CD4-positive, alpha-beta T cell treated with Interferon gamma for 1 hour (primary cell): ENCODE measurements around the gene PI16.

Source experiments
- DNase-seq: peaks from one replicate; pipeline ENCODE4 v3.0.0-alpha.2; 2020

PI16 gene, protein sequence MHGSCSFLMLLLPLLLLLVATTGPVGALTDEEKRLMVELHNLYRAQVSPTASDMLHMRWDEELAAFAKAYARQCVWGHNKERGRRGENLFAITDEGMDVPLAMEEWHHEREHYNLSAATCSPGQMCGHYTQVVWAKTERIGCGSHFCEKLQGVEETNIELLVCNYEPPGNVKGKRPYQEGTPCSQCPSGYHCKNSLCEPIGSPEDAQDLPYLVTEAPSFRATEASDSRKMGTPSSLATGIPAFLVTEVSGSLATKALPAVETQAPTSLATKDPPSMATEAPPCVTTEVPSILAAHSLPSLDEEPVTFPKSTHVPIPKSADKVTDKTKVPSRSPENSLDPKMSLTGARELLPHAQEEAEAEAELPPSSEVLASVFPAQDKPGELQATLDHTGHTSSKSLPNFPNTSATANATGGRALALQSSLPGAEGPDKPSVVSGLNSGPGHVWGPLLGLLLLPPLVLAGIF

DNA sequence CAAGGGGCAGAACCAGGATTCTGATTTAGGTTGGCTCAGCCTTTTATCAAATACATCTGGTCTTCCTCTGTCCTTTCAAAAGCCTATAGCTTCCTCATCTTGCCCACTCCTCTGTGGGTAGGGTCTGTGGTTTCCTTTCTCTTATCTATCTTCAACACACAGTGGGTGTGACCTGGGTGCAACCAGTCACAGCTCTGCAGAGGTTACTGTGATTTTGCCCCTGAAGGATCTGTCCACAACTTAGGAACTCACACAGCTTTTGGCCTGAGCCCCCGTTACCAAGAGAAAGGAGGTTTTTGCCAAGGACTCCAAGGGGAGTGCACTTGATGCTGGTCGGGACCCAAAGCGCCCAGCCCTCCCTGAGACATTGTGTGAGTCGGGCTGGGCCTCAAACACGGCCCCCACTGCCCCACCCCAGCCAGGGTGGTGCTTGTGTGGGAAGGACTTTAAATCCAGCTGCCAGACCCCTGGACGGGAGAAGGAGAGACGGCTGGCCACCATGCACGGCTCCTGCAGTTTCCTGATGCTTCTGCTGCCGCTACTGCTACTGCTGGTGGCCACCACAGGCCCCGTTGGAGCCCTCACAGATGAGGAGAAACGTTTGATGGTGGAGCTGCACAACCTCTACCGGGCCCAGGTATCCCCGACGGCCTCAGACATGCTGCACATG is at the start of gene PI16:
PI16 (plus strand) TSS at position 477 of the 670 bp plus-strand sequence; CDS start at position 500, 23 bp downstream.
- no peak for DNase-seq

DNA sequence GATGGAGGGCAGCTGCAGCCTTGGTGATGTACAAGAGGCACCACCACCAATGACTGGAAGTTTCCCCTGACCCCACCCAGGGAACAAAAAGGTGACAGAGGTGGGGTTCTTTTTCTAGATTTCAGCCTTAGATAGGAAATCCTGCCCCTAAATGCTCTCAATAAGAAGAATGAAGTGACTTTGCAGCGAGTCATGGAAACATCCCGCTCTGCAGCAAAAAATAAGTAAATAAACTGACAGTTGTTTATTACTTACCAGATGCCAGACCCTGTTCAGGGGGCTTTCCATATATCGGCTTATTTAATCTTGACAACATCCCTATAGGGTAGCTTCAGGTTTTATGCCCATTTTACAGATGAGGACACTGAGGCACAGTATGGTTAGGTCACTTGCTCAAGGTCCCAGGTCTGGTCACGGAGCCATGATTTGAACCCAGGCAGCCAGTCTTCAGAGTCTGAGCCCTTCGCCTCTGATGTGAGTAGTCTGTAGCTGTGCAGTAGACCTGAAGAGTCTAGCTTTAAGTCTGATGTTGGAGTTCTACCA is 49.6 kb upstream of the PI16 start:
- DNase-seq: no peak

DNA sequence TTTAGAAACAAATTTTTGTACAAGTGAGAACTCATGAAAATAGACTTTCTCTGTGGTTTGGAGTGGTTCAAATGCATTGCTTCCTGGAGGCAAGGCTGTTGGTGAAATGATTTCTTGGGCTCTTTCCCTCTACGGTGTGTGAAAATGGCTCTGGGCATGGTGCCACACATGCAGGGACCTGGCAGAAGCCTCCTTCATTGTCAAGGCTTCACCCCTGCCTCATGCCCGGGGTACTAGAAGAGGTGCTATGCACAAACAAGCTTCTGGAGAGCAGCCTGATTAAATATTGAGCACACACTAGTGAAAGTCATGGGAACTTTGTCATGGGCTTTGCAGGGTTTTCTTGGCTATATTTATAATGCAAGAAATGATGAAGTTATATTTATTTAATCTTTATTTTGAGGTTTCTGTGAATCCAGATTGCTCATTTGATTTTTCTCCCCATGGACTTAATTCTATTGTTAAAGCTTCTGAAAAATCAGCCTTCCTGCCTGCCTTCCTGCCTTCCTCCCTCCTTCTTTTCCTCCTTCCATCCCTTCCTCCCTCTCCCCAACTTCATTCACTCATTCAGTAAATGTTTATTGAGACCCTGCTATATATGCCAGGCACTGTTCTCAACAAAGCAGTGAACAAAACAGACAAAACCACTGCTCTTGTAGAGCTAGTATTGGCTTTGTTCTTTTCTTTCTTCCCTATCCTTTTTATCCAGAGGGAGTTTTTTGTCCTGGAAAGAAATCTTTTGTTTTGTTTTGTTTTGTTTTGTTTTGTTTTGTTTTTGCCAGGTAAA is 47.8 kb upstream of the PI16 start:
- no peak for DNase-seq

DNA sequence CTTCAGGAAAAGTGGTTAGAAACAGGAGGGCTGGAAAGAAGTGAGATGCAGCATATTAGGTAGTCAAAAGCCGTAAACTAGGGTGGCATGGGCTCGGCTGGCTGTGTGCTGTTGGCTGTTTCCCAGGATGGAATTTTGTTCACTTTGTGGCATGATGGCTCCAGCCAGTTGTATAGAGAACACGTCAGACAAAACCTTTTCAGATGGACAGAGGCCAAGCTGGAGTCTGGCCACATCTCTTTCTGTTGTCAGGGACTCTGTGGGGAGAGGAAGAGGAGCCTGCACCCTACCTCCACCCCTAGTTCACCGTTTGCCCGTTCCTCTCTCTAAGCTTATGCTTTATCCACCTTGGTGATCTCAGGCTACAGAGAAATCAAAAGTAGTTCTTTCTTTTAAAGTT is 46.8 kb upstream of the PI16 start:
- DNase-seq: no peak

DNA sequence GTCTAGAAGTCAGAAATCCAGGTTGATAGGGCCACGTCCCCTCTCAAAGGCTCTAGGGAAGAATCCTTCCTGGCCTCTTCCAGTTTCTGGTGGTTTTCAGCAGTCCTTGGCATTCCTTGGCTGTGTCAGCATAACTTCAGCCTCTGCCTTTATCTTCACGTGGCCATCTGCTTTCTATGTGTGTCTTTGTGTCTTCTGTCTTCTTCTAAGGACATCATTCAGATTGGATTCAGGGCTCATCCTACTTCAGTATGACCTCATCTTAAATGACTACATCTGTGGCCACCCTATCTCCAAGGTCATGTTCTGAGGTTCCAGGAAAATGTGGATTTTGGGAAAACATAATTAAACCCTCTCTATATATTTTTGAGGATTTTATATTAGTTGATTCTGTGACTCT is 45.8 kb upstream of the PI16 start:
- DNase-seq: no peak

DNA sequence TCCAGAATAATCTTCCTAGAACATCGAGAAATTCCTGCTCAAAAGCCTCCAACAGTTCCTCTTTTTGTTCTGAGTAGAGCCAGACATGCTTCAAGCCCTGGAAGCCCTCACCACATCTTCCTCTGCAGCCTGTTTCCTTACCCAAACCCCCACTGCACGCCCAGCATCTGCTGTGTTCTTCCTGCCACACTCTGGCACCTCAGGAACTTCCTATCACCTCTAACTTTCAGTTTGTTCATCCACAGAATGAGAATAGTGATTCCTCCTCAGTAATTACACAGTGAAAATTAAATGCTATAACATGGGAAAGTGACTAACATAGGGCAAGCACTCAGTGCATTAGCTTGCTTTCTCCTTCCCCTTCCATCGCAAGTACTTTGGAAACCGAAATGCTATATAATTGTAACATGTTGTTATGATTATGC is 42.5 kb upstream of the PI16 start:
- peak; percentile 12 for DNase-seq

DNA sequence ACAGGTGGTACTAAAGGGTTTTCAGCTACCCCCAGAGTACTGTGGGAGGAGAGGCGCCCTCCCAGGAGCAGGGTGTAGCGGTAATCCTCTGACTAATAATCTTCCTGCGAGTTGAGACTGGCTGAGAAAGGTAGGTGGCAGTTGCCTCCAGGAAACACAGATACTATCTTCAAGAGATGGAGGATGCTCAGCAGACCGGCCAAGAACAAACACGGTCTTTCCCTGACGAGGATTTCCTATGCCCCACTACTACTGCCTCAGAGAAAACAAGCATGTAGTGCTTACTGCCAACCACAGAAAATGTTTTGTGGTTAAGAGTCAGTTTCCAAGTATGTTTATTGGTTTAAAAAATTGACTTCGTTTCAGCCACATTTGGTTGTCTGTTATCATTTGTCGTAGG is 42.0 kb upstream of the PI16 start:
- DNase-seq: peak; percentile 21

DNA sequence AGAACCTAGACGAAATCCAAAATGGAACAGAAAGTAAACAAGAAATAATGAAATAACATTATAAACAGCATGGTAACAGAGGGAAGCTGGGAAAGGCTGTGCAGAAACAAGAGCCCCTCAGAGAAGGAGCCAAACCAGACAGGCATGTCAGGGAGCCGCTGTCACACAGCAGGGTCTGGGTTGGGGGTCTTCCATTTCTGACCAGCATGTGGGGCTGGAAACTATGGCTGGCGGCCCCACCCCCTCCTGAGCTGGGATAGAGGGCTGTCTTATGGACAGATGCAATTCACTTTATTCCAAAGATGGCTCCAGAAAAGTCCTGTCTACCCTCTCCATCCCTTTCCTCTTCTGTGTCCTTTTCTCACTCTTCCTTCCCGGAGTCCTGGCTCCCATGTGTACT is 41.5 kb upstream of the PI16 start:
- DNase-seq: no peak

DNA sequence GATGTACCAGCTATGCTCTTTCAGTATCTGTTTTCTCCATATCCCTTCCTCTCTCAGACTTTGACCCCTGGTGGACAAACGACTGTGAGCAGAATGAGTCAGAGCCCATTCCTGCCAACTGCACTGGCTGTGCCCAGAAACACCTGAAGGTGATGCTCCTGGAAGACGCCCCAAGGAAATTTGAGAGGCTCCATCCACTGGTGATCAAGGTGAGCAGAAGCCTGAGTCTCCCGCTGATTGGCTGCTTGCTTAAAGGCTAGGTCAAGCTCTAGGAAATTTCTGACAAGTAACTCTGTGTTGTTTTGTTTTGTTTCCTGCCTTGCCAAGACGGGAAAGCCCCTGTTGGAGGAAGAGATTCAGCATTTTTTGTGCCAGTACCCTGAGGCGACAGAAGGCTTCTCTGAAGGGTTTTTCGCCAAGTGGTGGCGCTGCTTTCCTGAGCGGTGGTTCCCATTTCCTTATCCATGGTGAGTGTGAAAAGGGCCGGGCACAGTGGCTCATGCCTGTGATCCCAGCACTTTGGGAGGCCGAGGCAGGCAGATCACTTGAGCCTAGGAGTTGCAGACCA is 40.2 kb upstream of the PI16 start:
- no peak for DNase-seq

DNA sequence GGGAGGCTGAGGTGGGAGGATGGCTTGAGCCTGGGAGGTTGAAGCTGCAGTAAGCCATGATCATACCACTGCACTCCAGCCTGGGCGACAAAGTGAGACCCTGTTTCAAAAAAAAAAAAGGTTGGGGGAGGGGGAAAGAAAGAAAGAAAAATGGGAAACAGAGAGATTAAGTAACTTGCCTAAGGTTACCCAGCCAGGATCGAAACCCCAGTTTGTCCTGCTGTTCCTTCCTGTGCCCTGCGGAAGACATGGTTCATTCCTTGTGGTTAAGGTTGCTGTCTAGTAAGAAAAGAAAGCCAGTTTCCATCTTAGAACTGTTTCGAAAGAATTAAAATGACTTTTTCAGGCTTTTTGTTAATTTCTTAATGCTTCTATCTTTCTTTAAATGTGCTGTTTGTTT is 38.9 kb upstream of the PI16 start:
- no peak for DNase-seq

DNA sequence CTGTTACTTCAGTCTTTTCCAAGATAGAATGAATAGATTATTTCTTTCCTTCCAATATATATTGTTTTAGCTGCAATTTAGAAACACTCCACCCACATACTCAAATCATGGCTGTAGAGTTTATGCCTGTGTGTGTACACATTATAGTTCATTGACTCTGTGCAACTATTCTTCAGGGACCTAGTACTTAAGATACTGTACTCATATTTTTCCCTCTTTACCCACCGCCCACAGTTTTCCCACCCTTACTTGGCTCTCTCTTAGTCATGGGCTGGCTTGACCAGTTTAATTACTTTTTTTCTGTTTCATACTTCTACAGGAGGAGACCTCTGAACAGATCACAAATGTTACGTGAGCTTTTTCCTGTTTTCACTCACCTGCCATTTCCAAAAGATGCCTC is 38.4 kb upstream of the PI16 start:
- no peak for DNase-seq

DNA sequence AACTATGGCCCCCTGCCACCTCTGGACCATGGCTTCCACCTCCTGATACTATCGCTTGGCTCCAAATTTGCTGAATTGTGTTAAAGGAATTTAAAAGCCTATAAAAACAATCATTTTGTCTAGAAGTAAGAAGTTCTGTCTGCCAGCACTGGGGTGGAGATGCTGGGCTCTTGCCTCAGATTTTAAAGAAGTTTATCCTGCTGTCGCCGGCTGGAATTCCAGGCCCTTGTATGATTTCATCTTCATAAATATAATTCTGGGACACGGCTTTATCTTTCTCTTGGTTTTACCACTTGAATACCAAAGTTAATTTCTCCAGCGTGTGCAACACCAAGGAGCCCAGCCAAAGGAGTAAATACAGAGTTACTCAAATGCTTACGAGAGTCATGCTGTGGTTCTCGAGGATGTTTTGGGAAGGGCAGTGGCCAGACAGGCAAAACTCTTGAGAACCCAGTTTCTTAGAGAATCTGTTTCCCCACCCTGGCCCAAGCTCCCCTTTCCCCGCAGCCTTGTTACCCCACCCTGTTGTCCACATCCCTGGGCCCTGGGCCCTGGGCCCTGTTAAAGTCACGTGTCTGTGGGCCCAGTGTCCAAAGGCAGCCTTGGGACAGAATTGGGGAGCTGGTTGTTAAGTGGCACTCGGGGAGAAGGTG is 36.9 kb upstream of the PI16 start:
- no peak for DNase-seq

DNA sequence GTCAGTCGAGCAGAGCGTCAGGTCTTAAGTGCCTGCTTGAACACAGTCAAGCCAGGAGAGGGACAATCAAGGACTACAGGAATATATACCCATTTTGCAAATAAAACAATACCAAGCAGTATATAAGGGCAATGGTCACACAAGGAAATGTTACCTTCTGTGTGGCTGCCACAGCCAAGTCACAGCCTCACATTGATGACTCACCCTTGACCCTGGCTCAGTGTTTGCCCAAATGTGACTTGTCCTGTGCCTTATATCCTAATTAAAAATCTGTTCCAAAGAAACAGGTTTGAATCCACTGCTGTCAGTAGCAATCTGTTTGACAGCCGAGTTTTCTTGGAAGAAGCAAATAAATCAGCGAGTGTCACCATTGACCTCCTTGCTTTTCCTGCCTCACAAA is 34.5 kb upstream of the PI16 start:
- DNase-seq: no peak

DNA sequence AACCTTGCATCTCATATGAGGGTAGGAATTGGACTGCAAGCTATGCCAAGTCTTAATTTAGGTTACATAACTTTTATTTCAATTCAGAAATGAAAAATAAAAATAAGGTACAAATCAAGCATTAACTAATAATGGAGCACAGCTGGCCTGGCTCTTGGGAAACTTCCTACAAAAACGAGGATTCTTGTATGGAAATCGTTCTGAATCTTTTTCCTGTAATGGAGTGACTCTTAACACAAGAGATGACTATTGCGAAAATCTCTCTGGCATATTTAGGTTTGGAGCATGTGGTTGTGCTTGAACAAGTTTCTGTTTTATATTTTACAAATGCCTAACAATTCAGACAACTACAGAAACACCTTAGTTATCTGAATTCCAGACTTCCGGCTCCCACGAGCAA is 34.0 kb upstream of the PI16 start:
- DNase-seq: no peak

DNA sequence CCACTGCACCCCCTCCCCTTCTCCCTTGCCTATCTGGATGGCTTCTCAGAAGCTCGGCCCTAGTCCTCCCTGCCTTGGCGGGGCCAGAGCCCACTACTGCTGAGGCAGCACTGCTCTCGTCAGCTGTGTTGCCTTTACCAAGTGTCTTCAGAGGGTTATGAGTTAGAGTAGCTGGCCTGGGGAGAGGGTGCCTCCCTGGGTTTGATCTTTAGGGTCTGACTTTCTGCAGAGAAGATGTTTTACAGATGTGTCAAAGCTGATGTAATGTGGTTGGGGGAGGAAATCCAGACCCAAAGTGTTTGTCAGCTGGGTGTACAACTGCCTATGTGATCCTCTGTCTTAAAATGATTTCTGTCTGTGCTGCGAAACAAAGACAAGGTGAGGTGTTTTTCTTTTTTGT is 30.4 kb upstream of the PI16 start:
- no peak for DNase-seq

DNA sequence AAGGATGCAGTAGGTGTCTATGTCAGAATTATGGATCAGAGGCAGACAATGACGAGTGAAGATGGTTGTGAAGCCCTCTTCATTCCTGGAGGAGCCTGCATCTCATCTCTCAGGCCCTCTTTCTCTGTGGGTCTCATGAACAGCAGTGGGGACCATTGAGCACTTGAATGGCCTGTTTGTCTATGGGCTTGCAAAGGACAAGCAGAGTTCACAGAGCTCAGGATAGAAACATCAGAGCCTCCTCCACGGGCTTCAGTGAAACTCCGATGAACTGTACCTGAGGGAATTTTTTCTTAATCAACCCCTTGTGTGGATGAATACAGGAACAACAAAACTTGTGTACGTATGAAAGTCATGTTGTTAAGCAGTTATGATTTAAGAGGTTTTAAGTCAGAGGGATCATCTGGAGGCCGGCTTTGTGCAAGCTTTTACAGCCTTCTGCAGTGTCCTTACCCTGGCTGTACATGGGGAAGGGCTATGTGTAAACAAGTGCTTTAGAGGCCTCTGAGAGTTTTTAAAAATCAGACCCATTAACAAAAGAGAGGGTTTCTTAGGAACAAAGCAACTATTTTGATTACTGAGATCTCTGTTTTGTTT is 29.7 kb upstream of the PI16 start:
- no peak for DNase-seq

DNA sequence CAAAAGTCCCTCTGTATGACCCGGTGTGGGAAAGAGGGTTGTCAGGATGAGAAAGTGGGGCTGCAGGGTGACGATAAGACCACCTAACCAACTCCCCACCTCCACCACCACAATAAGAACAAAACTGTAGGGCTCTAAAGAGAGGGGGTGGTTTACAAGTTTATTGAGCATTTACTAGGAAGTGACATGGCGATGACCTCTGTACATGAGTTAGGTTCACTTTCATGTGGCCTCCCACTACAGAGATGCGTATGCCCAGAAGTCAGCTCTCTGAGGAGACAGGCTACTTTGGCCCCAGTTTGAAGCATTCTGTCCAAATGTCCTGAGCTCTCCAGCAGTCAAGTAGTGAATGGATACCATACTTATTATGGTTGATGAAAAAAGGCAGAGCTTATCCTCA is 28.7 kb upstream of the PI16 start:
- no peak for DNase-seq

DNA sequence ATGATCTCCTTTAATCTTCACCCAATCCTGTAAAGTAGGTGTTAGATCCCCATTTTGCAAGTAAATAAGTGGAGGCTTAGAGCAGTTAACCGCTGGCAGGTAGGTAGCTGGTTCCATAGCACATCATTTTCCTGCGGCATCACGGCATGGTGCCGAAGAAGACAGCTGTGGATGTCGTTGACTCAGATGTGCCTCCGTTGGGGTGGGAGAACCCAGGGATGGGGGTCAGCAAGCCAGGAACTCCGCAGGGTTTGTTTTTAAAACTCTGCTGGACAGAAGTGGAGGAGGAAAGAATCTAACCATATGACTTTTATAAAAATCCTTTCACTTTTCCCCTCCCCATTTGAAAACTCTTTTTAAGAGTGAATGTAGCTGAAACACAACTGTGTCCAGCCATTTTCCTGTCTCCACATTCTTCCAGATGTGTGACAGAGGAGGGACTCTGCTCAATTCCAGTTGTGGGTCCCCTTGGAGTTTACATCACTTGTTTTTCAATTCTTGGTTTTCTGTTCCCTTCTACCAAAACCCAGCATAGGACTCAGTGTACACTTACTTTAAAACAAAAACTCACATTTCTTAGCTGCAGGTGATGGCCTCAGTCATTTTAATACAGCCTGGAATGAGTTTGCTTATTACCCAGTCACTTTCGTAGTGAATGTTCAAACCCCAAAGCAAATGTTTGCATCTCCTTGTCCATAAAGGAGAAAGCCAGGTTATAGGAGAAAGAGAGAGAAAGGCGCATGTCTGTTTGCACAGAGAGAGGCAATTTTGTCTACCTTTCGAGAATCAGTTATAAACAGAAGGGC is 27.6 kb upstream of the PI16 start:
- DNase-seq: no peak

DNA sequence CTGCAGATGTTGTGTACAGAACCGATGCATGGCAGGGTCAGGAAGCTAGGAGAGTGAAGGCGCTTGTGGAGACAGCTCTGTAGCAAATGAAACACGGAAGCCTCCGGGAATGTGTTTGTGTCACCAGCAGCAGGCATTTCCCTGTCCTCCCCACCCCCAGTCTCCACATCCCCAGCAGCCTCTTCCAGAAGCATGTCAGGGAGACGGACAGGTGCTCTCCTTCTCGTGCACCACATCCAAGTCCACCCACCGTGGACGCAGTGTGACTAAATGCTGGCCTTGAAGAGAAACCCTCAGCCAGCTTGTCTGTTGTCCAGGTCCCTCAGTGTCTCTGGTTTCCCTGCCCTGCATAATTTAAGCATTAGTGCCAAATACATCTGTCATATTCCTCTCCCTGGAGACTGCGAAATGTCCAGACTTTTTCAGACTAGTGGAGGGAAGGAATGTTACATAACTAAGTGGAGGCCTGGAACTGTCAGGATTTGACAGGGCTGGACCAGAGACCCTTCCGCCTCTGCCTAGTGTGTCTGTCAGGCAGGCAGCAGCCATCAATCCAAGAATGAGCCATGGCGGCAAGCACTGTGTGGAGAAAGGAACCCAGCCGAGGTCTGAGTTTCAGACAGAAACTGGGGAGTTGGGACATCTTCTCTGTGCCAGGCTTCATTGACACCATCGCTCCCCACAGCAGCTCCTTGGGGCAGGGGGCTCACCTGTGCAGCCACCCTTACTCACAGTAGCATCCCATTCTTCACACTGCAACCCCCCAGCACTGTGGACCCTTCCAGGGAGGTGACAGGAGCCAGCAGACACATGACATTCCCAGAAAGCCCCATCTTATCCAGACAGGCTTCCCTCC is 26.6 kb upstream of the PI16 start:
- DNase-seq: no peak

DNA sequence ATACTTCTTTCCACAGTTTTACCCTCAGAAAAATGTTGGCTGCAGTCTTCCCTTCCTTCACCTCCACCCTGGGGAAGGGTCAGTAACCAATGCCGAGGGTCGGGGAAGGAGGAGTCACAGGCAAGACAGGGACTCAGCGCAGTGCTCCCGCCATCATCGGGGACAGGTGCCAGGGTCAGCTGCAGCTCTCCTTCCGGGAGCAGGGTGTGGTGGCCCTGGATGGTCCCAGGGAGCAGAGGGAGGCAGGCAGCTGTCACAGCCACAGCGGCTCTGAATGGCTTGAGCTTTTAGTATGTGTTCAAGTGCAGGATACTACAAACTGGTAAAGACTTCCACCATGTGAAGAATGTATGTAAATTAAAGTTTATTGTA is 26.0 kb upstream of the PI16 start:
- DNase-seq: no peak
